ENCODE data around the gene MGA.

DNA sequence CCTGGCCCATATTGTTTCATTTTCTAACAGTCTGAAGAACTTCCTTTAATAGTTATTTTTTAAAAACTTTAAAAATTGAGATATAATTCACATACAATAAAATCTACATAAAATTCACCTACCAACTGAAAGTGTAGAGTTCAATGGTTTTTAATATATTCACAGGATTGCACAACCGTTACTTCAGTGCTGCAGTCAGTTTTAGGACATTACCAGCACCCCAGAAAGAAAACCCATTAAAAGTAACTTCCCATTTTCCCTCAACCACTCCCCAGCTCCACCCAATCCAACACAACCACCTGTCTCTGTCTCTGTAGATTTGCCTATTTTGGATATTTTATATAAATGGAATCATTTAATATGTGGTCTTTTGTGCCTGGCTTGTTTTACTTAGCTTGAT, 29.6 kb downstream of the MGA start:
- no peak for TF ChIP-seq POLR2AphosphoS5 (IDR thresholded peaks at IDR 0.05)
- TF ChIP-seq POLR2A (IDR thresholded peaks at IDR 0.05; ENCODE audit: low read depth) = no peak

Data from esophagus muscularis mucosa (tissue), 2 donors.